ENCODE measurements around the gene CCDC174.

The CCDC174 gene

GRCh38 chr3:14699643-14700042, 48.1 kb downstream of the CCDC174 start:
- DNase-seq (ENCODE audit: extremely low read depth in 1 of 2, low read depth in 1 of 2), result no peak

- DNase-seq (ENCODE audit: extremely low read depth in 1 of 2, low read depth in 1 of 2), result no peak
These were observed 49.3 kb downstream of the CCDC174 start for GRCh38 chr3:14700891-14701290.

- no peak for DNase-seq (ENCODE audit: extremely low read depth in 1 of 2, low read depth in 1 of 2)
These were observed 50.1 kb downstream of the CCDC174 start for GRCh38 chr3:14701676-14702075.

DNA sequence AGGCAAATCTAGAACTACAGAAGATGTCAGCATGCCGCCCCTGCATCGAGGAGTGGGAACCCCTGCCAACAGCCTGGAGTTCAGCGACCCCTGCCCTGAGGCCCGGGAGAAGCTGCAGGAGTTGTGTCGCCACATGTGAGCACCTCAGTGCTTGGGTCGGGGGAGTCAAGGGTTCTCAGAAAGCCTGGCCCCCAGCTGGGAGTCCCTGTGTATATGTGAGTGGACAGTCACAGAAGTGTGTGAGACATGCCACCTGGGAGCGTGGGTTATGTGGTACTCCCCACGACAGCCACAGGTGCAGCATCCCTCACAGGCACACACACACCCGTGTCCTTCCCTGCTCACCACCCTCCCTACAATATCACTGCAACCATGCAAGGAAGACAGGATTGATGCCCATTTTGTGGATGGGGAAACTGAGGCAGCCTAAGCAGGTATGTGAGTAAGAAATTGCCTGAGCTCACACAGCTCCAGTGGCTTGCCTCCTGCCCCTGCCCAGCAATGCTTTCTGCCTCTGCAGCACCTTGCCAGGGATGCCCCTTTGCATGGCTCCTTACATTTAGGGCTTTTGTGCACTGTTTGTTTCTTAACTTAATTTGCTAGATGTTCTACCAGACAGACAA, 51.7 kb downstream of the CCDC174 start:
- DNase-seq (ENCODE audit: extremely low read depth in 1 of 2, low read depth in 1 of 2), result no peak

GRCh38 chr3:14703791-14704190, 52.2 kb downstream of the CCDC174 start:
- DNase-seq (ENCODE audit: extremely low read depth in 1 of 2, low read depth in 1 of 2), result no peak

DNA sequence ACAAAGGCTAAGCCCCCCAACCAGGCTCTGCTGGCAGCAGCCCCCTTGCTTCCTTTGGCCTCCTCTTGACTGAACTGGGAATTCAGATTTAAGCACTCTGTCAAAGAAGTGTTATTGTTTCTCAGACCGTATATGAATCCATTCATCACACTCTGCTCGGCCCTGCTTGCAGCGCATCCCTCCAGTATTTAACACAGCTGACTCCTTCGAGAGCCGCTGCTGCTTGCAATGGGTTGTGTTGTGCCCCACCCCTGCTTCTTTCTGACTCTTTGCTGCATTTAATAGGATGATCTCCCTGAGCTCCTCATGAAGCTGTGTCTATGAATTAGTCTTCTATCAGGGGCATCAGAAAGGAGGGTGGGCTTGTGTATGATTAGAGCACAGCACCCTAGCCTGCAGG, 54.5 kb downstream of the CCDC174 start:
- no peak for DNase-seq (ENCODE audit: extremely low read depth in 1 of 2, low read depth in 1 of 2)

- no peak for DNase-seq (ENCODE audit: extremely low read depth in 1 of 2, low read depth in 1 of 2)
These were observed 65.0 kb downstream of the CCDC174 start for GRCh38 chr3:14716591-14716990.

DNA sequence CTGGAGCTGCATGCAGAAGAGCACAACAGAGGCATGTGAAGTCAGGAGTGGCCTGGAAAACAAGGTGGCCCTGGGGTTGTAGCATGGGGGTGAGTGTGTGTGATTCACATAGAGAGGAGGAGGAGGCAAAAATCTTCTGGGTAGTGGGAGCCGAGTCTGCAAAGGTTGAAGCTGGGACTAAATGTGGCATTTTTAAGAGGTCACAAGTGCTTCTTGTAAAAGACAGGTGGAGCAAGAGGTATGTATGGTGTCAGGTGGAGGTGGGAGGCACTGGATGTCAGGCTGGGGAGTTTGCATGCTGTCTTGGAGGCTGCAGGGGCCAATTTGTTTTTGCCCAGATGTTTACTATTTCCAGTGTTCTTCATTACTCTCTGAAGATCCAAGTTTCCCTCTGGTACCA, 65.7 kb downstream of the CCDC174 start:
- DNase-seq (ENCODE audit: extremely low read depth in 1 of 2, low read depth in 1 of 2), result no peak

DNA sequence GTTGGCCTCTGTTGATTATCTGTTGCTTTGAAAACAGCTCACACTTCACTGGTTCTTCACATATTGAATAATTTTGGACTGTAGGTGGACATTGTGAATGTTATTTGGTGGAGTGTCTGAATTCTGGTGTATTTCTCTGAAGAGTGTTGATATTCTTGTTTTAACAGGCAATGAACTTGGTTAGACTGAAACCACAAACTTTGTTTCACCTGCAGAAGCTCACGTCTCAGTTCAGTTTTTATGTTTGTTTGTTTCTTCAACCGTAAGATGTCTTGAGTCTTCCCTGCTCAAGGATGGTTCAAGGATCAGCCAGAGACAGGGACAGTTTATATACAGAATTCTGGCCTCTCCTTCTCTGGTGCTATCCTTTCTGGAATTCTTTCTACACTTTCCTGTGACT, 67.0 kb downstream of the CCDC174 start:
- DNase-seq (ENCODE audit: extremely low read depth in 1 of 2, low read depth in 1 of 2), result no peak

- DNase-seq (ENCODE audit: extremely low read depth in 1 of 2, low read depth in 1 of 2), result no peak
These were observed 67.4 kb downstream of the CCDC174 start for GRCh38 chr3:14719006-14719405.

GRCh38 chr3:14721126-14721864, 69.7 kb downstream of the CCDC174 start:
- no peak for DNase-seq (ENCODE audit: extremely low read depth in 1 of 2, low read depth in 1 of 2)

Data from activated CD8-positive, alpha-beta memory T cell treated with anti-CD3 and anti-CD28 coated beads for 1 hour (primary cell).